Measurements from ENCODE around the gene KIAA1549.

KIAA1549 gene

DNA sequence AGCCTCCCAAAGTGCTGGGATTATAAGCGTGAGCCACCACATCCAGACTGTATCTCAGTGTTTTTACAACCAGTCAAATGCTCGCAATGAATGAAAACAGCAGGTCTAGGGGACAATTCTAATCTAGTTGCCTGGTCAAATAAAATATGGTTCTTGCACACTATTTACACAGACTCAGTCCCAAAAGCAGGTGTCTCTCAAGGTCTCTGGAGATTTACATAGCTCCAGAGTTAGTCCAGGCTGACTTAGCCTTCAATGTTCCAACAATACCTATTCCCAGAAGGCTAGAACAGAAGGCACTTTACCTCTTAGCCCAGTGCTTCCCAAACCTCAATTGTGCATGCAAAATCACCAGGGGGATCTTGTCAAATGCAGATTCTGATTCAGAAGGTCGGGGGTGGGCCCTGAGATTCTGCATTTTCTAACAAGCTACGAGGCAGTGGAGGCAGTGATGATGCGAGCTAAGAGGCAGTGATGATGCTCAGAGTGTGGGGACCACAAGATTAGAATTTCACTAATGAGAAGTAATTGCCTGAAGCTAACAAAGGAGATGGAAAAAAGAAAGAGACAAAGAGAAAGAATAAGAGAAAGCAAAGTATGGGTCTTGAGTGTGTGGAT, 6.4 kb downstream of the KIAA1549 start:
- no peak for DNase-seq

DNA sequence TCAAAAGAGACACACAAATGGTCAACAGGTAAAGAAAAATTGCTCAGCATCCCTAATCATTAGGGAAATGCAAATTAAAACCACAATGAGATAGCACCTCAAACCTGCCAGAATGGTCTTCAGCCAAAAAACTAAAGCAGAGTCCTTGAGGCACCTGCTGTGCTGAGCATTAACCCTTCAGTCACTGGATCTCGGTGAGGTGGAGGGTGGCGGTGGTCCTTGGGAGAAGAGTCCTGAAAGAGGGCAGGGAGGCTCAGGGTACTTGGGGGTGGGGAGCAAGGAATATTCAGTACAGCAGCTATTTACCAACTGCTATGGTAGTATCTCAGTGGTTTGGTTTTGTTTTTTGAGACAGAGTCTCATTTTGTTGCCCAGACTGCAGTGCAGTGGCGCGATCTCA, 7.1 kb downstream of the KIAA1549 start:
- no peak for DNase-seq

DNA sequence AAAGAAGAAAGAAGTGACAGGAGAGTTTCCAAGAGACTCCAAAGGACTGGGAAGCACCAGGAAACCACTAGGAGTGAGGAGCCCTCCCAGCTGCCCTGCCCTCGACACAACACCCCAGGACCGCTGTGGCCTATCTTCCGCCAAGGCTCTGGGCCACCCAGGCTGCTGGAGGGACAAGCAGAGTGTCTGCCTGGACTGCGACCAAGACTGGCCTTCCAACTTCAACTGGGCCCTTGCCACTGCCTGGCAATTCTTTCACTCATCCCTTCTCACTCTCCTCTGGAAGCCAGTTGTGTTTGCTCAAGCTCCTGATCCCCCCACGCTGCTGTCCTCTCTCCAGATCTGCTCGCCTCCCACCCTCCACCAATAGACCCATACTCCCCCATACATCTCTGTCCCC, 10.2 kb downstream of the KIAA1549 start:
- DNase-seq = no peak

DNA sequence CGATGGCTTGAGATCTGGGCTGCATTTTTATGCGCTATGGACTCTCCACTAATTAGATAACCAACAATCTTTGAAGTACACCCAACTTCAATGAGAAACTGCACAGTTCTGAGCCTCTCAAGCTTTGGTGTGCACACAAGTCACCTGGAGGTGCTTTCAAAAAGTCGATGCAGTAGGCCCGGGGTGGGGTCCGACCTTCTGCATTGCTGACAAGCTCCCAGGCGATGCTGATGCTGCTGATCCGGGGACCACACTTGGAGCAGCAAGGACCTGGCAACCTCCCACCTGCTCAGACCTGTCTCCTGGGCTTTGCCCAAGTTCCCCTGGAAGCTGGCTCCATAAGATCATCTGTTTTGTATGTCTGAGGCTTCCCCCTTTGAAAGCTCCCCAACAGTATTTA, 10.7 kb downstream of the KIAA1549 start:
- DNase-seq = no peak

DNA sequence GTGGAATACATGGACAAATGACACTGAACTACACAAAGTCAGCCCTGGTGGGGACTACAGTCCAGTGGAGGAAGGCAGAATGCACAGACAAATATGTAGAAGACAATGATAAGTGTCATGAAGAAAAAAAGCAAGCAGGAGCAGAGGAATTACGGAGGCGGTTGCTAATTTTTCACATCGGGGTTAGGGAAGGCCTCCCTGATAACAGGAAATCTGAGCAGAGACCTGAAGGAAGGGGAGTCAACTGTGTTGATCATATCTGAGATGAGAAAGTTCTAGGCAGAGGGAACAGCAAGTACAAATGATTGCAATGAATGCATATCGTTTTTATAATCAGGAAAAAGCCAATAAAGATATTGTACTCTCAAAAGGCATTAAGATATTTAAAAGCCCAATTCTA, 14.0 kb downstream of the KIAA1549 start:
- no peak for DNase-seq

DNA sequence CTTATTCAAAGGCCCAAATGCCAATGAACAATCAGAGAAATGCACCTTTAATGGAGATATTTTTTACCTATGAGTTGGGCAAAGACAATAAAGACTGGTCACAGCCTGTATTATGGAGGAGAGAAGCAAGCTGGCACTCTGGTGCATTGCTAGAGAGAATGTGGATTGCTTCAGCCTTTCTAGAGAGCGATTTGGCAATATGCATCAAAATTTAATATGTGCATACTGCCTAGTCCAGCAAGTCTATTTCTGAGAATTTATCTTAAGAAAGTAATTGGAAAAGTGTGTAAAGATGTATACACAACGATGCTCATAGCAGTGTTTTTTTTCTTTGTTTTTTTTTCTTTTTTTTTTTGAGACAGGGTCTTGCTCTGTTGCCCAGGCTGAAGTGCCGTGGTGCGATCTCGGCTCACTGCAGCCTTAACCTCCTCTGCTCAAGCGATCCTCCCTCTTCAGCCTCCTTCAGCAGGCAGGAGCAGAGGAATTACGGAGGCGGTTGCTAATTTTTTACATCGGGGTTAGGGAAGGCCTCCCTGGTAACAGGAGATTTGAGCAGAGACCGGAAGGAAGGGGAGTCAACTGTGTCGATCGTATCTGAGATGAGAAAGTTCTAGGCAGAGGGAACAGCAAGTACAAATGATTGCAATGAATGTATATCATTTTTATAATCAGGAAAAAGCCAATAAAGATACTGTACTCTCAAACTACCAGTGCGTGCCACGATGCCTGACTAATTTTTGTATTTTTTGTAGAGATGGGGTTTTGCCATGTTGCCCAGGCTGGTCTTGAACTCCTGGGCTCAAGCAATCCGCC, 16.4 kb downstream of the KIAA1549 start:
- DNase-seq = no peak

DNA sequence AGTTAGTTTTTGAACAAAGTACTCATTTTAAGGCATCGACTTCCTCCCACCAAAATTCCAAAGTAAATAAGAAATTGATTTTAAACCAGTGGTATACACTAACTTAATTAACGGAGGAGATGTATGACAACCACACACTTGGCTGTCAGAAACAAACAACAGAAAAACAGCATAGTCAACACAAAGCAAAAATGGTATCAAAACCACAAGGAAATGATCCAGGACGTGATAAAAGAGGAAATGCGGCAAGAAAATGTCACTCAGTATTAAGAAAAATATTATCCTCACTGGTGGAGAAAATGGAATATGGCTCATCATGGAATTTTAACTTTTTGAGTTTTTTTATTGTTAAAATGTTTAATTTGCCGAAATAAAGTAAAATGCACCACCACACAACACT, 17.5 kb downstream of the KIAA1549 start:
- no peak for DNase-seq

DNA sequence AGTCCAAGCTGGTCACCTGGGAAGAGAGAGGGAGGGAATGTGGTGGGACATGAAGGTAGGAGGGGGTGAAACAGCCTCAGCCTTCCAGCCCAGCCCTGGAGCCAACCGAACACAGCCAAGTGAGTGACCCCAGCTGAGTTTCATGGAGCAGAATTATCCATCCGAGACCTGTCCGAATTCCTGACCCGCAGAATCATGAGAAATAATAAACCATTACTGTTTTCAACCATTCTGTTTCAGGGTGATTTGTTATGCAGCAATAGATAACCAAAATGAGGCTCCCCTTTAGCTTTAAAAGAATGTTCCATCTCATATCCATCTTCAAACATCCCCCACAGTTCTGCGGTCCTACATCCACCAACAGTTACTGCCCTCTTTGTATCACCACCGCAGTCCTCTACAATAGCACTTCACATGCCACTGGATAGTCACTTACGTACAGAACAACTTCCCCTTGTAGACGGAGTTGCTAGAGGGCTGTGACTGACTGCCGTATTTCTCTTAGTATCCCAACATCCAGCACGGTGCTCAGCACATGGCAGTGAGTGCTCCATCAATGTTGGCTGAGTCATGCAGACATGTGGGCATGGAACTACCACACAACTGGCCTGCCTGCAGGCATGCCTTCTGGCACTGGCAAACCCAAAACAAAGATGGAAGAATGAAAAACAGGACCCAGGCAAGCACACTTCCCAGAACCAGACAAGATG, 18.5 kb downstream of the KIAA1549 start:
- DNase-seq = no peak

DNA sequence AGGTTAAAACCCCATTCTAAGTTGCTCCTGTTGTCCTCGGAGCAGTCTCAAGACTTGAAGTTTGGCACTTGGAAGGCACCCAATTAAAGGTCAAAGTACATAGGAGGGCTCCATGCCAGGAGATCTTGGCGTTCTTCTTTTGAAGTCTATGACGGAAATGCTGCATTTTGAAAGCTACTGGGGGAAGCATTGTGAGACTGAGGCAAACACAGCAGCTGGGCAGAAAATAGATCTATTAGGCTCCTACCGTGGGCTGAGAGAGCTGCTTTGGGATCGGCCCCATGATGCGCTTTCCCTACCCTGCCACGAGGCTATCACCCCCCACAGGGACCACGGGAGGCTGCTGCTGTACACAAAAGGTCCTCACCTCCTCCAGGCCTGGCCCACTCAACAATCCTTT, 20.0 kb downstream of the KIAA1549 start:
- DNase-seq = no peak

DNA sequence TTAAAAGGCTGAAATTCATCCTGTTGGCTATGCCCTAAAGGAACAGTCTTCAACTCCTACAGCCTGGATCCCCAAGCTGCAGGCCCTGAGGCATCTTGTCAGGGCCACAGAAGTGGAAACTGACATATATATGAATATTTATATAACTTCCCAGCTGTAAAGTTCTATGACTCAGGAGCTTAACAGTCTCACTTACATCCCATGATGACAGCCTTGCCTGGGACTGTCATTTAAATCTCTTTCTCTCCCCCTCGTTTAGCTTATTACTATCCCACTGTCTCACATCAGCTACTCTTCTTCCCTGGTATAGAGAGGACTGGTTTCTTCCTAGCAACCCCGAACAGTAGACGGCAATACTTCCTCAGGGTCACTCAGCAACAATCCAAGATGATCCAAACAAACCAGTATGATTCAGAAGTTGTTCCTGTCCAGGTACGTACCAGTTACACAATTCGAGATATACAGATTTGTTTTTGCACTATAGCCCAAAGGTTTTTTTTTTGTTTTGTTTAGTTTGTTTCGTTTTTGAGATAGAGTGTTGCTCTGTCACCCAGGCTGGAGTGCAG, 22.7 kb downstream of the KIAA1549 start:
- no peak for DNase-seq

DNA sequence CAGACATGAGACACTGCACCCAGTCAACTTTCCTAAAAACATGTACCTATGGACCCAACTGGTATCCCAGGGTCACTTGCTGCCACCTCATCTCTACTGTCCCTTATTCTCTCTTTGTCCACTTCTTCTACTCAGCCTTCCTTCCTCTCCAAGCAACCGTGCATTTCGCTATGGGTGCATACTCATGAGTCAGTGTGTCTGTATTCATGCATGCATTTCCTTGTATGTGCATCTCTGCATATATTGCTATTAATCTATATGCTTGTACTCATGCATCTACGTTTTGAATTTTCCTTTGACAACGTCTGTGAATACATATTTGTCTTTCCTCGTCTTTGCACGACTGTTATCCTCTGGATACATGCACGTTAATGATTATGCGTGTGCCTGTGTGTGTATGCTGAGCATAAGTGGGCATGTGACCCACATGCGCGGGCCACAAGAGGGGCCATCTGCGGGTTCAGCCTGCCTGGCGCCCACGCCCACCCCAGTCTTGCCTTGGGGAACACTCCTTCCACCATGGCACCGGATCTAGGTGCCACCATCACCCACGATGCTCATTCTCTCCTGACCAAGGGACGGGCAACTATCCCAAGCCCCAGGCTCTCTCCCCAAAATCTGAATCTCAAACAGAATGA, 23.3 kb downstream of the KIAA1549 start:
- no peak for DNase-seq

DNA sequence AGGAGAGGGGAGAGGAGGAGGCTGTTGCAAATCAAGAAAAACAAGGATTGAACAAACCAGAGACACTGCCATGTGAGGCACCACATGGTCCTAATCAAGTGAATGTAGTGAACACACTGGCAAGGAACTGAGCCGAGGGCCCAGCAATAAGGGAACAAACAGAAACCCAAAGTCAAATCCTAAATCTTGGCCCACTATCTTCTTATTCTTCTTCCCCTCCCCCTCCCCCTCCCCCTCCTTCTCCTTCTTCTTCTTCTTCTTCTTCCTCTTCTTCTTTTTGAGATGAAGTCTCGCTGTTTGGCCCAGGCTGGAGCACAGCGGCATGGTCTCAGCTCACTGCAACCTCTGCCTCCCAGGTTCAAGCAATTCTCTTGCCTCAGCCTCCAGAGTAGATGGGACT, 24.0 kb downstream of the KIAA1549 start:
- no peak for DNase-seq

DNA sequence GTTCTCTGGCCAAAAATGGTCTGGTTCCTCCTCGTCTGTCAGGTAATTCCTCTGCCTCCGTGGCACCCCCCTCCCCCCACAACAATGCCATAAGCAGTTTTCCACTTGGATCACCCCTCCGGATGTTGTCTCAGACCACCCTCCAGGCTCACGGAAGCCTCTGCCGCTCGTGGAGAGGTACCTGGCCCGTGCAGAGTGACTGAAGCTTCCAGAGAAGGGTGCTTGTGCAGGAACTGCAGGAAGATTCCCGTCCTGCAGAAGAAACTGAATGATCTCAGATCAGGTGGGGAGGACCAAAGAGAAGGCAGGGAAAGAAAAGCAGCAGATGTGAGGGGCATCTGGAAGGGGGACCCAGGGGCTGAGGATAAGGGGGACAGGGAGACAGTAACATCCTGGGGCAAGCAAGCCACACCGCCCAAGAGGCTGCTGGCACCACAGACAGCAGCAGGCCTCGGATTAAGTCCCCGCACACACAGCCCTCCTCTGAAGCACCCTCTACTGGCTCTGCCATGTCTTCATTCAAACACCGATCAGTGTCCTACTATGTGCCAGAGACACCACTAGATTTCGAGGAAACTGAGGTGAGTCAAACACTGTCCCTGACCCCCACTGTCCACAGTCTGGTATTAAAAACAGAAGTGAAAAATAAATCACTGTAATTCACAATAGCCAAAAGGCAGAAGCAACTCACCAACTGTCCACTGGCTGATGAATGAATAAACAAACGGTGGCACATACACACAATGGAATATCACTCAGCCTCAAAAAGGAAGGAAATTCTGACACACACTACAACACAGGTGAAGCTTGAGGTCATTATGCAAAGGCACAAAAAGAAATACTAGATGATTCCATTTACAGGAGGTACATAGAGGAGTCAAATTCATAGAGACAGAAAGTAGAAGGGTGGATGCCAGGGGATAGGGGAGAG, 26.4 kb downstream of the KIAA1549 start:
- no peak for DNase-seq

DNA sequence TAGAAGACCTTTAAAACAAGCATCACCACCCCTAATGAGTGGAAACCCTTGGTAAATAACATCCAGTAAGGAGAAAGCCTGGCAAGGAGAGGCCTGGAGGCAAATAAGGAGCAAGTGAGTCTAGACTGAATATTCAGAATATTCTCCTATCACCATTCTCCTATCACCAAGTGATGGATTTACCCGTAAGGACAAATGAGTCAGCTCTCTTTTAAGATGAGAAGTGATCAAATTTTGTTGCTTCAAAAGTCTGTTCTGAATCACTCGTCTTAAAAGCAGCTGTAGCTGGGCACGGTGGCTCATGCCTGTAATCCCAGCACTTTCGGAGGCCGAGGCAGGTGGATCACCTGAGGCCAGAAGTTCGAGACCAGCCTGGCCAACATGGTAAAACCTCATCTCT, 28.4 kb downstream of the KIAA1549 start:
- no peak for DNase-seq

DNA sequence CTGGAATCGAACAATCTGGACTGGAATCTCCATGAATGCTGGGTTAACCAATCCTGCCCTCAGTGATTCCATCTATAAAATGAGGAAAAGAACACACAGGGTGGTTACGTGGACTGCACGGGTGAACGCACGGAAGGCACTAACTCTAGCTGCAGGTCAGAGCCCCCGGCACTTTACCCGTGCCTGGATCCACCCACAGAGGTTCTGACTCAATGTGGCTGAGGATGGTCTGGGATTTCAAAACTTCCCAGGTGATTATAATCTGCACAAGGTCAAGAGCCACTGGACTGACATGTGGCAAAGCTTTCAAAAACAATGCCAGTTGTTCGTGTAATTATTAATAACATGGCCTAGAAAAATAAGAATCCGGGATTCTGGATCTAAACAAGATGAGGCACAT, 29.2 kb downstream of the KIAA1549 start:
- no peak for DNase-seq

DNA sequence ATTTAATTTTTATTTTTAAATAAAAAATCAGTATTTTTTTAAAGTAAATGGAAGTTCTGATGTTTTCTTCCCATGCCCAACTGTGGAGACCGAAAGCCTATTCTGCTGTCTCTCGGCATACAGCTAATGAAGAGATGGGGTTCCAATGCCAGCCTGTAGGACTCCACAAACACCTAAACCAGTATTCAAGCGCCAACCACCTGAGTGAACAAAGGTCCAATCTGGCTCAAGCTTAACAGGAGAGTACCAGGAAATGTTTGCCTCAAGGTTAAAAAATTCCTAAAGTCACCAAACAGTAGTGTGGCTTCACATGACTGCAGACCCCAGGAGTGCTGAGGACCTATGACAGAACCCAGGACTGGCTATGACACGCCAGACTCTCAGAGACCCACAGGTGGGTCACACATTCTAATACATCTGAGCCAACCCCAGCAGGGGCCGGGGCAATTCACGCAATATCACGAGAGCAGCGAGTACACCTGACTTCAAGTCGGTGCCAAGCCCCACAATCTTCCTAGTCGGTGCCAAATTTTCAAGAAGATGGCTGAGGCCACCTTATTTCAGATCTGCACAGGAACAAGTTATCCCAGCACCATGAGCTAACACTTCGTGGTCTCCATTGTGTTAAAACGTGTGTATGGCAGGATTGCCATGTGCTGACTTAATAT, 31.6 kb downstream of the KIAA1549 start:
- no peak for DNase-seq

DNA sequence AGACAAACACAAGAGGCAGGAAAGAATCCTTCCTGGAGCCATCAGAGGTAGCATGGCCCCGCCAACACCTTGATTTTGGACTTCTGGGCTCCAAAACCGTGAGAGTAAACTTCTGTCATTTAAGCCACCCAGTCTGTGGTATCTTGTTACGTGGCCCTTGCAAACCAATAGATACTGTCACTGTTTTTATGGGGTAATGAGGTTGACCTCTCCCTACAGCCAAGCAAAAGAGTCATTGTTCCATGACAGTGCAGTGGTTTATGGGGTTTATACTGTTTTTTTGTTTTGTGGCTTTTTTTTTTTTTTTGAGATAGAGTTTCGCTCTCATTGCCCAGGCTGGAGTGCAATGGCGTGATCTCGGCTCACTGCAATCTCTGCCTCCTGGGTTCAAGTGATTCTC, 32.8 kb downstream of the KIAA1549 start:
- DNase-seq = no peak

DNA sequence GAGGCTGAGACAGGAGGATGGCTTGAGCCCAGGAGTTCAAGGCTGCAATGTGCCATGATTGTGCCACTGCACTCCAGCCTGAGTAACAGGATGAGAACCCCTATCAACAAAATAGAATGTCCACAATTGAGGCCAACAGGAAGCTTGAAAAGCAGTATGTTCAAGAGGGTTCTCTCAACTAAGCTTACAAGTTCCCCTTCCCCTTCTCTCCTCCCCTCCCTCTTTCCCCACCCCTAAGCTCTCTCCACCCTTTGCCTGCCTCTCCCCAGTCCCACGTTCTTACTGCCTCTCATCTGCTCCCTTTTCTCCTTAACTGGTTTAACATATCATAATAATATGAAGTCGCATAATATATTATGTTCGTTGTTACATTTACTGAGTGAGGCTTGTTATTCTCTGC, 35.4 kb downstream of the KIAA1549 start:
- no peak for DNase-seq

DNA sequence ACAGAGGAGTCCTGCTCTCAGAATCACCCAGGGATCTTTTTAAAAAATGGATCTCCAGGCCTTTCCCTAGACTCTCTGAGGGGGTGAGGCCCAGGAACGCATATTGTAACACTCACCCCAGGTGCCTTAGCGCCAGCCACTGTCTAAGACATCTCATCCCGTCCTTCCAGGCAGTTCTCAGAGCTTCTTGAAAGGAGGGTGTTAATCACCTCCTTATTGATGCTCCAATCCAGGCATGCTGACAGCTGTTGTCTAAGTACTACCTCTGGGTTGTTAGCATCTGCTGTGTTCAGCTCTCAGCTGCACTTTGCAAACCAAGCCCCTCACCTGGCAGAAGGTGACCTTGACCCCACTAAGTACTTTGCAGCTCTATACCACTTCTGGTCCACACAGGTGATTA, 36.0 kb downstream of the KIAA1549 start:
- no peak for DNase-seq

DNA sequence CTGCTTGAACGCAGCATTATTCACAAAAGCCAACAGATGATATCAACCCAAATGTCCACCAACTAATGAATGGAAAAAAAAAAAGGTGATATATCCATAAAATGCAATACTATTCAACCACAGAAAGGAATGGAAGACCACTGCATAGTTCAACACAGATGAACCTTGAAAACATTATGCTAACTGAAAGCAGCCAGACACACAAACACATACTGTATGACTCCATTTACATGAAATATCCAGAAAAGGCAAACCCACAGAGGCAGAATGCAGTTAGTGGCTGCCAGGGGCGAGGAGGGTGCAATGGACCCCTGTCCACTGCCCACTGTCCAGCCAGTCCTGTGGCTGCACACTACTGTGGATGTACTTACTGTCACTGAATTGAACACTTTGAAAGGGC, 36.6 kb downstream of the KIAA1549 start:
- DNase-seq = no peak

DNA sequence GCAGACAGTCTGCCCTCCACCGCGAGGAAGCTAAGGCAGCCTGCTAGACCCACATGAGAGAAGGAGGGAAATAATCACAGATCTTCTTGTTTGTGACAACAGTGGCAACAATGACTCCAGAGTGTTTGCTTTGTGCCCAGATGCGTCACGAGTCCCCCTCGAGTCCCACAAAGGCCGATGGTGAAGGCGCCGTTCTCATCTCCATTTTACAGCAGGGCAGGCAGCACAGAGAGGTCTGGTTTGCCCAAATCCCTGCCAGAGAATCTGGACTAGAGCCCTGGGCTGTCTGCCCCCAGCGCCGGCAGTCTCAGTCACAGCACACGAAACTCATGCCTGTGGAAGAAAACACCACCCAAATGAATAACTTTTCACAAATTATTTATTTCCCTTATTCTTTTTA, 38.1 kb downstream of the KIAA1549 start:
- DNase-seq = no peak

DNA sequence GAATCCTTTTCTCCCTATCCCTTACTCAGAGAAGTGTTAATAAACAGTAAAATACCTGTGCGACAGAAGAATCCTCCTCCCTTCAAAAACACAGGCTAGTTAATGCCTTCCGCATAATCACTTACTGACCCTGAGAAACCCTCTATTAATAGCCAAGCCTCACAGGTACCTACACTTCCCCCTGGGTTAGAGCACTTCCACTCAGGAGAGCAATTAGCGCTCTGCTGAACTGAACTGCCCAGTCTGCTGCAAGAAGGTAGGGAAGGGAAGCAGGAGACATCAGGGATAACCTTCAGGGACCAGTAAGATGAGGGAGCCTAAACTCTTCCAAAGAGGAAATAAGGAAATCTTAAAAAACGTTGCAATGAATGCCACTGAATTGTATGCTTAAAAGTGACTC, 39.6 kb downstream of the KIAA1549 start:
- DNase-seq = no peak

Data from NK-92 treated with Interleukin-12 subunit alpha and Interleukin-12 subunit beta, amount 100 ng/mL, for 24 hours (cell line).